Measurements from ENCODE around the gene P3H3.
A peak's percentile ranks its signal among the peaks of the same experiment; 100 is the strongest.
"Not testable (repeated sequence)": the region's sequence is repeated elsewhere in the genome, so short reads cannot be mapped to it uniquely, and the experiment has no call there.

The P3H3 gene

DNA sequence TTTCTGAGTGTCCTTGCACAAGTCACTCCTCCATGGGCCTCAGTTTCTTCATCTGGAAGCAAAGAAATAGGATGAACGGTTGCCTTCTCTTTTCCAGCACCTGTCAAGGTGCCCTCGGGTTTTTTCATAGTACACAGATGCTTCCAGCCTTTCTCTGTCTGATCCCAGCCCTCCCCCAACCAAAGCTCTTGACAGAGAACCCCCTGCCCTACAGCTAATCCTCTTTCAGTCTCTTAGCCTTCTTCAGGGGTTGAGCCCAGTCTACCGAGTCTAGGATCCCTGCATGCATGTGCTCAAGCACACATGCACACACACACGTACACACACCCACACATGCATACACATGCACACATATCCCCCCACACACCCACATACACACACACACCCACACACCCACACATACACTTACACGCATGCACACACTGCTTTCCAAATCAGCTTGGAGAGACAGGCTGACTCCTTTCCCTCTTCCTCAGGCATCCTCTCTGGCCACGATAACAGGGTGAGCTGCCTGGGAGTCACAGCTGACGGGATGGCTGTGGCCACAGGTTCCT is 18.2 kb downstream of the P3H3 start:
- DNase-seq (ENCODE audit: low read depth), result no peak

- DNase-seq (ENCODE audit: low read depth), result no peak
Measured at GRCh38 chr12:6847676-6848075, 19.5 kb downstream of the P3H3 start.

DNA sequence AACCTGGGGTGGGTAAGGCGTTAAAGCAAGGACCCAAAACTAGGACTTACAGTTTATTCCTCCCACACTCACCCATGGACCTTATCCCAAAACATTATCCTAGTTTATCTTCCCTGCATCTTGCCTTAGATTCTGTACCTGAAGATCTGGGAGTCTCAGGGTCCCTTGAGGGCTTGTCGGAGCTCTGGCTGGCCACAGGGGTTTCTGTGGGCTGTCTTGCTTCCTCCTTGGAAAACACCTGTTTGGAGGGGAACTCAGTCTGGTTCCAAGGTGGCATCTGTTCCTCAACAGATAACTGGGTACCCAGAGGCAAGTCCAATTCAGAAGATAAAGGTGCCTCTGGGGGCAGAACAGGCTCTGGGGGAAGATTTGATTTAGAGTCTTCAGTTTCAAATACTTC is 21.2 kb downstream of the P3H3 start:
- DNase-seq (ENCODE audit: low read depth), result no peak

GRCh38 chr12:6849976-6850560 is 21.9 kb downstream of the P3H3 start:
- DNase-seq (ENCODE audit: low read depth), result no peak

DNA sequence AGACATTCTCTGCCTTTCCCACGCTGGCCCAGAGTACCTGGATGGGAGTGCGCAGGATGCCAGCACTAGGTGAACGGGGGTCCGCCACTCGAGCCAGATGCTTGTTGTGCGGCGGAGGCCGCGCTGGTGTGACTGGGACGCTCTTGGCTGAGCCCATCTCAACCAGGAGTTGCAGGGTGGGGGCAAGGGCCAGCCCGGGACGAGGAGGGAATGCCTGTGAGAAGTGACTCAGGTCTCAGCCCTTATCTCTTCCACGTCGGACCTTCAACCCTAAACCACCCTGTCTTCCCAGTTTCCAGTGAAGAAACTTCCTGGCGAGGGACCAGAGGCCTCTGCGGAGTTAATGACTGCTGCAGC is 22.6 kb downstream of the P3H3 start:
- DNase-seq (ENCODE audit: low read depth), result peak; percentile 81

- peak; percentile 99 for DNase-seq (ENCODE audit: low read depth)
Measured at GRCh38 chr12:6851153-6851920, 23.1 kb downstream of the P3H3 start, which contains the start of gene CDCA3. Gene CDCA3, minus strand, starts transcription at chr12:6851286. Its CDS starts 334 bp downstream, at chr12:6850952.

DNA sequence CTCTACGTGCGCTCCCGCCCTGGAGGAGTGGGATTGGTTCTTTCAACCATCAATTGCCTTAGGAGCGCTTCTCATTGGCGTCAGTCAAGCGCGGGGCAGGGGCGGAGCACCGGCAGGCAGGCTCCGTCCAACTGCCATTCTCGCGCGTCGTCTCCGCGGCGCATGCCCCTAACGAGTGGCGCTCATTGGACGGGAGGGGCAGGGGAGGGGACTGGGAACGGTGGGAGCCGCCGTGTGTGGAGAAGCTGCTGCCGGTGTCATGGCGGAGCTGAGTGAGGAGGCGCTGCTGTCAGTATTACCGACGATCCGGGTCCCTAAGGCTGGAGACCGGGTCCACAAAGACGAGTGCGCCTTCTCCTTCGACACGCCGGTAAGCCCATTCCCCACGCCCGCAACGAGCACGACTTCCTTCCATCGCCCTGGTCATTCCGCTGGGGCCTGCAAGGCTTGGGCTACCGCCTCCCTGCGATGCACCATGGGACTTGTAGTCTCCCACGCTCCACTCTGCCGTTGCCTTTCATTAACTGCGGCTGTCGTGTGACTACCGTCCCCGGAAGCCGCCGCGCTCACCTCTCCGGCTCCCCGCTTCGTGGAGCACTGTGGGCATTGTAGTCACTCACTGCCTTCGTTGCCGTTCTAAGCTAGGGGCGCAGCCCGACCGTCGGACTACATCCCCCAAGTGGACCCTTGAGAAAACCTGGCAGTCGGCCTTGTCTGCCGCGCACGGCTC is 23.9 kb downstream of the P3H3 start, which contains the start of gene USP5:
TSS of gene USP5 (plus strand) at position 230 of the 730 bp plus-strand sequence. CDS start at position 260, 30 bp downstream.
- peak; percentile 100 for DNase-seq (ENCODE audit: low read depth)

DNA sequence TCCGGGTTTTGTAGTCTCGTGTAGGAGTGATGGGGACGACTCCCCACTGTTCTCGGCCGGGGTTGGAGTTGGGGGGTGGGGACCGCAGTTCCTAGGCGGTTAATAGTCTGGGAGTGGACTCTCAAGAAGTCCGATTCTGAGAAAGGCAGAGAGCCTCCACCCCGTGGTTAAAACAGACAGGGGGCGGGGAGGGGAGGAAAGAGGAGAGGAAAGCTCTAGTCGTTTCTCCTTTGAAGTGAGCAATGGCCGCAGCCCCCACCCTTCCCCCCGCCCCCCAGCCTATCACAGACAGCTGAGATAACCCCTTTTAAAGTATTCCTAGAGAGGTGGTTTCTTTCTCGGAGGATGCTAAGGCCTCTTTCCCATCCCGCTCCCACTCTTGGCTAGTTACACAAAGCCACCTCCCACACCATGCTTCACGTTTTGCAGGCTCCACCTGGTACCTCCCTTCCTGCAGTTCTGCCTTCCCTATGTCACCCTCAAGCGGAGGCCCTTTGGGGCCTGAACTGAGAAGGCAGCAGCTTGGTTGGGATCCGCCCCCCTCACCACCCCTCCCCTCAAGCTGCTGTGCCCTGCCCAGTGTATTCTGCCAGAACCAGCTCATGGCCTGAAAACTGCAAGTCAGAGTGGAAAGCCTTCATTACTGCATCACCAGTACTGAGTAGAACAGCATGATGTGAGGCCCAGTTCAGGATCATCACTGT is 24.6 kb downstream of the P3H3 start:
- DNase-seq (ENCODE audit: low read depth), result peak; percentile 85

- peak; percentile 32 for DNase-seq (ENCODE audit: low read depth)
Measured at GRCh38 chr12:6853626-6854025, 25.4 kb downstream of the P3H3 start.

- DNase-seq (ENCODE audit: low read depth), result peak; percentile 57
Measured at GRCh38 chr12:6854036-6854435, 25.8 kb downstream of the P3H3 start.

GRCh38 chr12:6855322-6855721 is 27.1 kb downstream of the P3H3 start:
- DNase-seq (ENCODE audit: low read depth), result no peak

- DNase-seq (ENCODE audit: low read depth), result no peak
Measured at GRCh38 chr12:6858799-6859198, 30.6 kb downstream of the P3H3 start.

GRCh38 chr12:6860116-6860515 is 31.9 kb downstream of the P3H3 start:
- no peak for DNase-seq (ENCODE audit: low read depth)

DNA sequence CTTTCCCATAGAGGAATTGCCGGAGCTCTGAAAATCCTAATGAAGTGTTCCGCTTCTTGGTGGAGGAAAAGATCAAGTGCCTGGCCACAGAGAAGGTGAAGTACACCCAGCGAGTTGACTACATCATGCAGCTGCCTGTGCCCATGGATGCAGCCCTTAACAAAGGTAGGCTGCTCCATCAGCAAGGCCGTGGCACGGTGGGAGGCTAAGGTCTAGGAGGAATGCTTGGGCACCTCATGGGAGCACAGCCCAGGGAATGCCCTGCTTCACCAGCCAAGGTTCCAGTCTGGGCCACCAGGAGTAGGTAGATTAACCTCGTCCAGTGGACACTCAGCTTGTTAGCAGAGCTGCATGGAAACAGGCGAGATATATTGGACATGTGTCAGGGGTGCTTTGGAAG is 32.7 kb downstream of the P3H3 start:
- DNase-seq (ENCODE audit: low read depth), result no peak

GRCh38 chr12:6861391-6861790 is 33.2 kb downstream of the P3H3 start:
- DNase-seq (ENCODE audit: low read depth), result no peak

GRCh38 chr12:6863033-6863432 is 34.8 kb downstream of the P3H3 start:
- no peak for DNase-seq (ENCODE audit: low read depth)

DNA sequence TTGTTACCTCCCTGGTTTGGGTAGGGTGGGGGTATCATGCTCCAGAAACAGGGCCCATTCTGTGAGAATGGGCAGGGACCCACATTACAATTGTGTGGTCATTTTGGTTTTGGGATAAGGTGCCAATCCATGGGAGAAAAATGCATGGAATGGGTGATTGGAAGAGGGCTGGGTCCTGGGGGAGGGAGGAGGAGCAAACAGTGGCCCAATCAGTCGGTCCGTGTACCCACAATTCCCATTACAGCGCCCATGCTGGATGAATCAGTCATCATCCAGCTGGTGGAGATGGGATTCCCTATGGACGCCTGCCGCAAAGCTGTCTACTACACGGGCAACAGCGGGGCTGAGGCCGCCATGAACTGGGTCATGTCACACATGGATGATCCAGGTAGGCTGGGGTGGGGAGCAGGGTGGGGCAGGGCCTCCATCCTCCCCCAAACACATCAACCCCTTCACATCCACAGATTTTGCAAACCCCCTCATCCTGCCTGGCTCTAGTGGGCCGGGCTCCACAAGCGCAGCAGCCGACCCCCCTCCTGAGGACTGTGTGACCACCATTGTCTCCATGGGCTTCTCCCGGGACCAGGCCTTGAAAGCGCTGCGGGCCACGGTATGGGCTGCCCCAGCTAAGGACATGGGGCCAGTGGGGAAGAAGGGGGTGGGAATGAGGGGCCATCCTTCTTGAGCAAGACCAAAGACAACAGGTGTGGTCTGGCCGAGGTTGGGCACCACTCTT is 35.5 kb downstream of the P3H3 start:
- DNase-seq (ENCODE audit: low read depth), result no peak

- not testable (repeated sequence) for DNase-seq (ENCODE audit: low read depth)
Measured at GRCh38 chr12:6865307-6865706, 37.1 kb downstream of the P3H3 start.

- no peak for DNase-seq (ENCODE audit: low read depth)
Measured at GRCh38 chr12:6866163-6866919, 38.1 kb downstream of the P3H3 start.

GRCh38 chr12:6866920-6867412 is 38.8 kb downstream of the P3H3 start:
- DNase-seq (ENCODE audit: low read depth), result no peak

All from amniotic epithelial cell (primary cell).